RPMI8226 (cell line): ENCODE data around the gene ADAM22.
A peak's percentile ranks its signal among the peaks of the same experiment; 100 is the strongest.
"Not testable (repeated sequence)": the region's sequence is repeated elsewhere in the genome, so short reads cannot be mapped to it uniquely, and the experiment has no call there.

Source experiments
- DNase-seq: peaks from one replicate; pipeline ENCODE4 v3.0.0-alpha.2; 2015

The ADAM22 gene

DNA sequence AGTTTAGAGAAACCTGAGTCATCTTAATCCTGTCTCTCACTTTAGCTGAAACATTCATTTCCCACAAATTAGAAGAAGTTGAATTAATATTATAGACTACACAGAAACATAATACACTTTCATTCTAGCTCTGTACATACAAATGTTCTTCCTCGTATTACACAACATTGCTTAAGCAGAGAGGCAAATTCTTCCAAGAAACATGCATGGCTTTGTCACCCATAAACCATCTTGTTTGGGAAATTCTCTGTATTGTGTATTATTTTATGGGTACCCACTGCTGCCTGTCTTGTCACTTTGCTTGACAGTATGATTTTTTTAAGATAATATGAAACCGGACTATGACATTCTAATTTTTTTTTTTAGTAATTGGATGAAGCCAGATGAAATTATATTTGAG, 181.8 kb downstream of the ADAM22 start:
- no peak for DNase-seq

DNA sequence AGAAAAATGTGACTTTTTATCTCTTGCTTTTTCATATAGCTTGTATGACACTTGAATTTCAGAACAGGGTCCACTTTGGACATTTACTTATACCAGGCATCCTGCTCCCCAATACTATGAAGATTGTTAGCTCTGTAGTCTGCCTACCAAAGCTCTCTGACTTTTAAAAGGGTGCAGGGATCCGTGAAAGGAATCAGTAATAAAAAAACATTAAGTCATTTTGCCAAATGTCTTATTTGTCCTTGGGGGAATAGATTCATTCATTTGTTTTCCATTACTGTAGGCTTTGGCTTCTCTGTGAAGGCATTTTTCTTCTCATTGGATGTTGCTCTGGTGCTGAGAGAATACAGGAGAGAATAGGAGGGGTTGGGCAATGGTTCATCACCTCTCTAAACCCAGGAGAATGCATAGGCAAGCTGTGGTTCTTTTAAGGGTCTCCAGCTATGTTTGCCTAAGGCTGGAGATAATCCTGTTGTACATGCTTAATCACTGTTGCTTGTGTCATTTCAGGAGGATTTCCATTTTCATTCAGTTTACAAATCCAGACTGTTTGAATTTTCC, 182.3 kb downstream of the ADAM22 start:
- no peak for DNase-seq

DNA sequence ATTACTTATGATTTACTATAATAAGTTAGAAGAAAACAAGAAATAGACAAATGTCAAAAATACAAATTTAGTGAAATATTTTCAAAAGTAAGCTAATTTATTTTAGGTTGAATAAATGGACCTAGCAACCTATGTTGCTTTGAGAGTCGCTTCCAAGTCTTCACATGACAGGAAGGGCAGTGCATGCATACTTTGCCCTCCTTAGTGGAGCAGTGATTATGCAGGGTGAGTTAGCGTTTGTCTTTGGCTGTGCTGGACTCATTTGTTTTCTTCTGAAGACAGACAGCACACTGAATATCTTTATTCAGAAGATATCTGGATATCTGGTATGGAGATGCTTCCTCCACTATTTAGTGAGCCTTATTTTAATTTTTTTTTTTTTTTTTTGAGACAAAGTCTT, 183.3 kb downstream of the ADAM22 start:
- no peak for DNase-seq

DNA sequence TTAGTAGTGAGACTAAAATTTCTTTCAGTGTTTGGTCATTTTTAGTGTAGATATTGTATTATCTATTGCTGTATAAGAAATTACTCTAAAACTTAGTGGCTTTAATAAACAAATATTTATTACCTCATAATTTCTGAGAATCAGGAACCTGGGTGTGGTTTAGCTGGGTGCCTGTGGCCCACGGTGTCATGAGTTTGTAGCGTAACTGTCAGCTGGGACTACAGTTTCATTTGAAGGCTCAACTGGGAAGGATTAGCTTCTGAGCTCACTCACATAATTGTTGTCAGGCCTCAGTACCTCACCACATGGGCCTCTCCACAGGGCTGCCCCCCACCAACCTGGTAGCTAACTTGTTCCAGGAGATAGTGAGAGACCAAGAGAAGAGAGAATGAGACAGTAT, 187.3 kb downstream of the ADAM22 start:
- DNase-seq, result no peak

DNA sequence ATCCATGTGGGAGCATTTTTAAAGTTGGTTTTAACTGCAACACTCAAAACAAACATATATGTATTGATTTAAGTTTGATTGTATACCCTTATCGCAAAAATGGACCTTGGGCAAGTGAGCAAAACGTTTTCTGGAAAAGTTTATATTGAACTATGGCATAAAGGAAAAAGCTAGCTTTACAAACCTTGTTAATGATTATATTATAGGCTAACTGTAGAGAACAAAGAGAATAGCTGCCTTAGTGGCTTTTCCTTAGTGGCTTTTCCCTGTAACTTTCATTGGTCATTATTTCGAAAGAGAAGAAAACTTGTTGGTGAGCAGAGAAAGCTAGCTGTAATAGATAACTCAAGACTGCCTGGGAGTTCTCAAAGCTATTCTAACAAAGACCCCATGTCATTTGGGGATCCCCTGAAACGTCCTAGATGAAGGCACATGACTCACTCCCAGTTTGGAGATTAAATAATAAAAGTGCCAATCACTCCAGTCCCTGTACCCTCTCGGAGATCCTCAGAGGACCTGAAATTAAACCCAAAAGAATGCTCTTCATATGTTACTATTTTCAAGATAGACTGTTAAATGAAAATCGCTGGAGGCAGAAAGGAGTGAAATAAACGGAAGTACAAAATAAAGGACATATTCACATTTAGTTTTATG, 193.7 kb downstream of the ADAM22 start:
- DNase-seq, result no peak

DNA sequence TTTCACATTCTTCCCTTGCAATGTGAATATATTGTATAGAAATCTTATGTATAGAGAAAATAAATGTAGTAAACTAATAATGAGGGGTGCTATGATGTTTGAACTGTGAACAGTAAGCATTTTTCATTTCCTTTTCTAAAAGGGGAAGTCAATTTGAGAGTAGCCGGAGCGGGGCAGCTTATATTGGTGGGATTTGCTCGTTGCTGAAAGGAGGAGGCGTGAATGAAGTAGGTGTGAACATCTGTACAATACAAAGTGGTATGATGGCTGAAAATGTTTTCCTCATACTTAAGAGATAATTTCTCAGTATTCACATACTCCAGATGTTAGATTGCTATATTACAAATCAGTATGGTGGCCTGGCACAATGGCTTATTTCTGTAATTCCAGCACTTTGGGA, 198.7 kb downstream of the ADAM22 start:
- peak; percentile 11 for DNase-seq

DNA sequence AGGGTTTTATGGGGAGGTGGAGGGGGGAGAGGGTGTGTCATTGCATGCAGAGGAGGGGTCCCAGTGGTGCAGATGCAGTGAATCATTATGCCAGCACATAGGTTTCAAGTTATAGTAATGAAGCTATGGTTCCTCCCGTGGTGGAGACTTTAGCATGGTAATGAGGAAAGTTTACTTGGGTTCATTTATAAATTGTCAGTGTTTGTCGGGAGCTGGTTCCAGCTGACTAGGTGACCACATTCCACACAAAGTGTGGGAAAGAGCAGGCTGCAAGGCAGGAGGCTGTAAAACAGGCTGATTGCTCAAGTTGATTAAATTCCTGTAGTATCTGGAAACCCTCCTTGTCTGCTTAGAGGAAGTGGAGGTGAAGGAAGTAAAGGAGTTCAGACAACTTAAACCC, 206.9 kb downstream of the ADAM22 start:
- no peak for DNase-seq

DNA sequence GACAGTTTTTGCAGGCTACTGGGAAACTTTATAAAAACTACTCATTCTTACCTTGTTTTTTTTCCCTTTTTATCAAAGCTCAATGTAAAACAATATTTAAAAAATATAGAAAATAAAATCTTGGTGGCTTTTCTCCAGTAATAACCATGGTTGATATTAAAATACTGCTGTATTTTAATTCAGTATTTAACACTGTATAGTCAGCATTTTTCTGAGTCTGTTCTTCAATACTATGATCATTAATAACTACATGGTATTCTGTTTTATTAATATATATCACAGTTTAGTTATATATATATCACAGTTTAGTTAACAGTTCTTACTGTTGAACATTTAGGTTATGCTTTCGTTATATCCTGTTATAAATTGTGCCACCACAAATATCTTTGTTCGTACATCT, 207.4 kb downstream of the ADAM22 start:
- DNase-seq, result no peak

DNA sequence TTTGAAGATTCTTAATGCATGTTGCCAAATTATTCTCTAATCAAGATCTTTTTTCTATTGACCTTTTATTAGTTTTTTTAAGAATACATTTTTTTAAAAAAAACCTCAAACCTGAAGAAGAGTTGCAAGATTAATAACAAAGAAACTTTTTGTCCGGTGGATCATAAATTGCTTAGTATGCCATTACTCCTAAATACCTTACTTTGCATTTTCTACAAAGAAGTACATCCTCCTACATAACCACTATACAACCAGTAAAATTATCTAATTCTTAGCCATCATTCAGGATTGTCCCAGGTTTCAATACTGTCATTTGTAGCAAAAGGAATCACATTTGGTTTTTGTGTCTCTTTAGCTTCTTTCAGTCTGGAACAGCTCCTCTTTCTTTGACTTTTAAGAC, 207.9 kb downstream of the ADAM22 start:
- DNase-seq, result no peak

DNA sequence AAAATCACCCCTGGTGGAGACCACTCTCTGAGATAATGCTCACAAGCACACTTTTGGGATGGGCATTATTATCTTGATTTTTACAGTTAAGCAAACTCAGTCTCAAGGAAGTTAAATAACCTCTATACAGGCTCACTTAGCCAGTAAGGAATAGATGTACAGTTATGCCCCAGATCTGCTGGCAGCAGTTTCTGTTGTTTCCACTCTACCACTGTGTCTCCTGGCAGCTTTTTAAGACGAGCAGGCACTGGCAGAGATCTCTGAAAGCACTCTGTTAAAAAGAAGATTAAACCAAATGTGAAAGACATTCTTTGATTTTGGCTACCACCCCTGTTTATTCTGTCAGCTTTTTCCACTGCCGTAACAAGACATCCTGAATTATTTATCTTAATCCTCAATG, 212.6 kb downstream of the ADAM22 start:
- no peak for DNase-seq

DNA sequence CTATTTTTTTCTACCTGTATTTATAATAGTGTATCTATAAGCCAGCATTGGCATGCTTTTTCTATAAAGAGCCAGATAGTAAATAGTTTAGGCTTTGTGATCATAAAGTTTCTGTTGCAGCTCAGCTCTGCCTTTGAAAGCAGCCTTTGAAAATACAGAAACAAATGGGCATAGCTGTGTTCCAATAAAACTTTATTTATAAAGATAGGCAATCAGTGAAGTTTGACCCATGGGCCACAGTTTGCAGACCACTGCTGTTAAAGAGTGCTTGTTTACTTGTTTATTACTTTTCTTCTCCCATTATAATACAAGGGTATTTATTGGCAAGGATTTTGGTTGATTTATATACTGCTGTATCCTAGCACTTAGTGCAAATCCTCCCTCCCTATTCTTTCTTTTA, 213.3 kb downstream of the ADAM22 start:
- DNase-seq, result no peak

DNA sequence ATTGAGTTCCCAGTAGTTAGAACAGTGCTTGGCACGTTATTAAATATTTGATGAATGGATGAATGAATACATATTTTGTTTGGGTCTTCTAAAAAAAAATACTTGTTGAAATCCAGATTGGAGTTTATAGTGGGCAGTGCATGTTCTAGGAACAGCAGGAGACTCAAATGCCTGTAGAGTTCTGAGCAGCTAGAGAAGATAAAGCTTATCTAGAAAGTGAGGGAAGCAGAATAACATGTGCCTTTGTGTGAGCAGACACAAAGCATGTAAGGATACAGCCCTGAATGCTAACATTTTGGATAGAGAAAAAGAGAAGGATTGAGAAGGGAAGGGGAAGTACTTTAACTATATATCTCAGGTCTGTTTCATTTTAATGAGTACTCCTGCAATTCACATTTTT, 213.9 kb downstream of the ADAM22 start:
- DNase-seq, result no peak

DNA sequence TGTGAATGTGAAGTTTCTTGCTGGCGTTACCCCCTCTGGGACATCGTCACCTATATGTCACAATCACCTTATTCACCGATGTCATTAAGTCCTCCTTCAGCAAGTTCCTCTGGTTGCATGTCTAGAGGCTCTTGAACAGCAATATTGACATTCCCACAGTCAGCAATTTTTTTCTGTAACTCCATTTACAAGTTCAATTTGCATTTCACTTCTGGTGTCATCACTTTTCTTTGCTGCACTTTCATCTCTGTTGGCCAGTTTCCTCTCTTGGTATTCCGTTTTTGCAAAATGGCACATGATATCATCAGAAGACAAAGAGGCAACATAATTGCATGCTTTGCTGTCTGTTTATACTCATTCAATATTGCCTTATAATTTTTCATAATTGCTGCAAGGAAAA, 216.0 kb downstream of the ADAM22 start:
- DNase-seq, result peak; percentile 42

DNA sequence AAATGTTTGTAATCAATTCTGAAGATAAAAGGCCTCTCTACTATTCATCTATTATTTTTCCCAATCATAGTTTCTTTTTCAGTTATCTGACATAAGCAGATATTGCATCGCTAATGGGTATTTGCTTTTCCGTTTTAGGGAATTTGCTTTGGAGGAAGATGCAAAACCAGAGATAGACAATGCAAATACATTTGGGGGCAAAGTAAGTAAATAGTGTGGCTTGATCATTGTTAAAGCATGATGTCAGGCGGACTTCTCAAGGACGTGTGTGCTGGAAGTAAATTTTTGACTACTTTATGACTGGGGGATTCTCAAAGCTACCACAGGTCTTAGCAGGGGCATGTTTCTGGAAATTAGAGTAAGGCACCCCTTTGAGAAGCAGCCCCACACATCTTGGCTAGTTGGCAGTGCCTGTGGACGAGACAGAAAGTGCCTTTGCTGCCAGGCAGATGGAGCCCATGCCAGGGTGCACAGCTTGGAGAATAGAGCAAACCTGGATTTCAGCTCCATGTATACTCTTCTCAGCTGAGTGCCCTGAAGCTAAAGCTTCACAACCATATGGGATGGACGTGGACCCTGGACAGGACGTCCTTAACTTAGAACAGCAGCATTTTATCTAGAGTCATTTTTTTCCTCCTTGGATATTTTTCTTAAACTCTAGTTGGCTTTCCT, 217.2 kb downstream of the ADAM22 start:
- DNase-seq, result no peak

DNA sequence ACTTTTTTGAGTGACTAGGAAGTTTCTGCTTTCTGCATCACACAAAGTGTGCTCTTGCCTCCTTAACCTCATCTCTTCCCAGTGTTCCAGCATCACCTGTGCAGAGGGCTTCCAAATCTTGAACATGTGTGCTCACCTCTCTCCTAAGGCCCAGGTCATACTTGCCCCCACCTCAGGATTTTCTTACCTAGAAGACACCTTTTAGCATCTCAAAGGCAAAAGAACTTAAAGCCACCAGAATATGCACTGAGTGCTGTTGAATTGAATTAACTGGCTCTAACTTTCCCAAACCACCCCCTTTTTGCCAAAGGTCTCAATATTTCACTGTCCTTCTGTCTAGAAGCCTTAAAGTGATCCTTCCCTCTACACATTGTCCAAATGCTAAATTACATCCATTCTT, 219.3 kb downstream of the ADAM22 start:
- no peak for DNase-seq

DNA sequence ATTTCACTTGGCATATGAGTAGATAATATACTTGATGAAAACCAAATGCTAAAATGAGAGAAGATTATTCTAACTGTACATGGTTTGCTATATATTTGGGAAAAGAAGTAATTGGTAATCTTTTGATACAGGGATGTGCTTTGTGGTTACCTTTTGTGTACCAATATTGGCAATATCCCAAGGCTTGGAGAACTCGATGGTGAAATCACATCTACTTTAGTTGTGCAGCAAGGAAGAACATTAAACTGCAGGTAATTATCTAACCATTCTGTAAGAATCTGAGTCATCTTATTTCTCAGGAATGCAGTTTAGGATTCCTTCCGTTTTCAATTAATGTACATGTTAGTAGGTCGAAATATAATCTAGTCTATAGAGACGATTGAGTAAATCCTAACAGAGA, 221.7 kb downstream of the ADAM22 start:
- no peak for DNase-seq

DNA sequence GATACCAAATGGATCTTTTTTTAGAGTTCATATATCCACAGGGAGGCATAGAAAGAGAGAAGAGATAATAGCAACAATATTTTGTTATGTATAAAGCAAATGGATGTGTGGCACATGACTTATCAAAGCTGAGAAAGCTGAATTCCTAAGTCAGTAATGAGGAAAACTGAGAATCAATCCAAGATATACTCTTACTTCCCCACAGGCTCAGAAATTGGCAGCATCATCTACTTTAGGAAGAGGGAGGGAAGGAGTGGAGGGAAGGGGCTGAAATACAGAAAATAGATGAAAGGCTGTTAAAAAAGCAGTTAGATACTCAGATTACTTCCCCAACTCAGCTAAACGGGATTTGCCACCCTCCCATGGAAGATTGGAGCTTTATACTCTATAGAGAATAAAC, 222.3 kb downstream of the ADAM22 start:
- DNase-seq, result no peak

DNA sequence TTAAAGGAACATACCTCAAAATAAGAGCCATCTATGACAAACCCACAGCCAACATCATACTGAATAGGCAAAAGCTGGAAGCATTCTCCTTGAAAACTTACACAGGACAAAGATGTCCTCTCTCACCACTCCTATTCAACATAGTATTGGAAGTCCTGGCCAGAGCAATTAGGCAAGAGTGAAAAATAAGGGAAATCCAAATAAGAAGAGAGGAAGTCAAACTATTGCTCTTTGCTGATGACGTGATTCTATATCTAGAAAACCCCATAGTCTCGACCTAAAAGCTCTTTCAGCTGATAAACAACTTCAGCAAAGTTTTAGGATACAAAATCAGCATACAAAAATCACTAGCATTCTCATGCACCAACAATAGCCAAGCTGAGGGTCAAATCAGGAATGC, 225.7 kb downstream of the ADAM22 start:
- not testable (repeated sequence) for DNase-seq

DNA sequence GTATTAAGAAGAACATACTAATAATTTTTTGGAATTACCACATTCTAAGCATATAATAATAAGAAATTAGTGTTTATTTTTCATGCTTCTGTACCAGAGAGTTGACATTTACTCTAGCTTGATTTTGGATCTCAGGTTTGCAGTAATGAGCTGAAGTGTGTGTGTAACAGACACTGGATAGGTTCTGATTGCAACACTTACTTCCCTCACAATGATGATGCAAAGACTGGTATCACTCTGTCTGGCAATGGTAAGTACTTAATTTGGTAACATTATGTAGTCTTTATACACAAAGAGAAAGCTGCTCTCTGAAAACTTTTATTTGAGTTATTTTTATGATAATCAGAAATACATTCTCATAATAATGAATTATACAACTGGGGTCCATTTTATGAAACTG, 231.6 kb downstream of the ADAM22 start:
- DNase-seq, result no peak

DNA sequence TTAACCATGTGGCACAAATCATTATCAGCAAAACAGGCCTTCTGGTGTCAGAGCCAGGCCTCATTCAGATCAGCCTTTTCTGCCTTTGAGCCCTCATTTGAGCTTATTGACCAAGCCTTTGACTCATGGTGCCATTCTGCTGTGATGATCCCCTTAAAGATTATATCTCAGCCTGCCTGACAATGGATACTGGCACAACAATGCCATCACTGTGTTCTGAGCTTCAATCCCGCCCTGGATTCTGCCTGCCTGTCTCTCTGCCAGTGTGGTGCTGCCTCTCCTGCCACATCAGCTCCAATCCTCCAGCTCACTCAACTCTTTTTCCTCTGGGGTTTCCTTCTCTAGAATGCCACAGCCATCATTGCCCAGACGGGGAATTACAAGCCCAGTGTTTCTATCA, 233.2 kb downstream of the ADAM22 start:
- DNase-seq, result no peak

DNA sequence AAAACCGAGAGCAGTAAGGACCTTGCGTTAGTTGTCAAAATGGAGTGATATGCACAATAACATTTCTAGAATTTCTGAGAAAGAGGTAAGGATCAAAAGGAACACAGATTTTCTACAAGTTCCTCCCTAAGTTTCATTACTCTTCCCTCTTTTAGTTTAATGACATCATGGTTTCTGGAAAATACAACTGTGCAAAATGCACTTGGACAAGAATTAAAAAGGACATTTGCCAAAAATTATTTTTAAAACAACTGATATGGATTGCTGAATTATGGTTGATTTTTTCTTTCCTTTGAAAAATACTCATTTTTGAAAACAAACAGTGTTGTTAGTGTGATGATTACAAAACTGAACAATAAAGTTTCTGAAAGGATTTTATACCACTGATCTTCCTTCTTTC, 233.7 kb downstream of the ADAM22 start:
- DNase-seq, result no peak

DNA sequence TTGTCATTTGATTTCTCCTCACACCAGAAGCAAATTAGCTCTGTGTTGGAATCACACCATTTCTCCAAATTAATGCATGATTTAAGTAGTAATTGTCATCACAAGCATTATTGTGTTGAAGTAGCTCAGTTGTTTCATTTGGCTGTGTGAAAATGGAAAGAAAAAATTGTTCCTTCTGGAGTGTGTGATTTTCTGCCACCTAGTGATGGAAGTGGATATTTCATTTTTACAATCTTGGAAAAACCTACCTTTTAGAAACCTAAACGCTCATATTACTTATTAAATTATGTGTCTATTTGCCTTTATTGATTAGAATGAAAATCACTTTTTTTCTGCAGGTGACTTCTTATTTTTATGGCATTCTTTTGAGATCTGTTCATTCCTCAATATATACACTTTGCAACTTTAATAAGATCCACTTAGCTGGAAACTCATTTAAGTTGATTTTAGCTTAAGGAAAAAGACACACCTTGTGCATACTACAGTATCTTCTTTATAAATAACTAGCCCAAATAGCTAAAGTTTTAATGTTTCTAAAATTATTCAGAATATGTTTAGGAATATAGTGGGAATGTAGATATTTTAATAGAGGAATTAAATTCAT, 235.8 kb downstream of the ADAM22 start:
- peak; percentile 24 for DNase-seq

DNA sequence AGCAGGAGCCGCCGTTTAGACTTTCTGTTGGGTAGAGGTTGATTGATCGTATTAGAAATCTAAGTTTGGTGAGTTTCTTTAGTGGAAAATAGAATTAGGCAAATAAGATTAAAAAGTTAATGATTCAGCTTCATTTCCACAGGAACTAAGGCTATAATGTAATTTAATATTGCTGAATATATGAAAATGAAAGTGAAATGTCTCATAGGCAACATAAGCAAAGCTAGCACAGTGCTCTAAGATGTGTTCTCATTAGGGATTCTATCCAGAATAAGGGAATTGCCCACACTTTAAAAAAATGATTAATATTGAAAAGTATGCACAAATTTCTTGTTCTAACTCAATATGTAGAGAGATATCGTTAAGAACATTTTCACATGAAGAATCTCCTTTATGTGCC, 238.8 kb downstream of the ADAM22 start:
- DNase-seq, result no peak

DNA sequence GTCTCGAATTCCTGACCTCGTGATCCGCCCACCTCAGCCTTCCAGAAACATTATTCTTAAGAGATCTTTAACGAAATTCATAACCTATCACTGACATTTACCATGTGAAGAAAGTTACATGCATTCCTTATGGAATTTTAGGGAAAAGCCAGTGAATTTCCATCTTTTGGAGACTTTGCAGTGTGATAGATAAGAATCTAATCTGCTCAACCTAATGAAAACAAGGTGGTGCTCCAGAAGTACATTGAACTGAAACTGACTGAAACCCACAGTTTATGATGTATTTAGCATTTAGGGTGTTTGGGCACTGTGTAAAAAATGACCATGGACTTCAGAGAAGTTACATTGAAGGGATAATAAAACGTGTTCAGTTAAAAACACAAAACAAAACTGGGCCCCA, 242.1 kb downstream of the ADAM22 start:
- no peak for DNase-seq
